Activated CD4-positive, alpha-beta T cell treated with anti-CD3 and anti-CD28 coated beads for 48 hours (primary cell): ENCODE data around the gene GATA2.

Experiments
- DNase-seq: peaks from one replicate; pipeline ENCODE4 v3.0.0-alpha.2; 2020

Gene GATA2

DNA sequence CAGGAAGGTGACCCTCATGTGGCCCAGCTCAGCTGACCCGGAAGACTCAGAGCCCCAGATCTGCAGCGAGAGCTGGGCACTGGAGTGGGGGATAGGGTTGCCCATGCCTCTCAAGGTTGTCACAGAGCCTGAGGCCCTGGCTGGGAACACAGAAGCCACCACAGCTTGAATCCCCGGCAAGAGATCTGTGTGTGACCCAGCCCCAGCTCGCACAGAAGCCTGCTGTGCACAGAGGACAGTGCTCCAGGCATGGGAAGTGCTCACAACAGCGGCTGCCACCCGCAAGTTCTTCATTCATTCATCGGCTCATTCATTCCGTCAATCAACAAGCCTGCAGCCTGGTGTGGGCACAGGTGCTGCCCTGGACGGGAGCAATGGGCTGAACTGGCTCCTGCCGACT is 62.7 kb downstream of the GATA2 start:
- DNase-seq: no peak

DNA sequence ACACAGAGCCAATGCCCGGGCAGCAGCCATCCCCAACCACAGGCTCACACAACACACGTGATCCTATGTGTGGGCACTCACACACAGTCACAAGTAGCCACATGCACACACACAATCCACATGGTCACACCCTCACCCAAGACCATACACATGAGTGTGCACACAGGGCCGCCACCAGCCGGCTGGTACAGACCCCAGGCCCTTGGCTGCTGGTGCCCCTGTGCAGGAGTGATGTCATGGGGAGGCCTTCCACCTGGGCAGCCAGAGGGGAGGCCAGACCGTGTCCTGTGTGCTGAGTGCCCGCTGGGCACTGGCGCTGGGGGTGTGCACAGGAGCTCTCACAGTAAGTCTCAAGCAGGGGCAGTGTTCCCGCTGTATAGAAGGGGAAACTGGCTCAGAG is 63.2 kb downstream of the GATA2 start:
- DNase-seq: no peak
